Kidney (tissue), 14 donors: ENCODE data around the gene KCNH2. TPM values are rescaled to one million over a fixed set of nuclear protein-coding genes. Genes with fewer than 3 reads are reported as not detected.

Source experiments
- DNase-seq, 5 donors: peaks; one replicate each; pipeline ENCODE4 v3.0.0-alpha.2; 2013 to 2020
- FAIRE-seq: peaks from 2 replicates; lab custom pipeline; 2012; peaks lifted over from hg19 to GRCh38; lab: Jason Lieb, UNC
- H3K27ac ChIP-seq, 2 donors: one replicate each; pipeline ENCODE4 v1.7.0; 2013; ENCODE audit warnings: low read depth in 2 of 2, low read length in 2 of 2, inconsistent platforms in 1 of 2
- H3K27me3 ChIP-seq: one replicate; pipeline ENCODE4 v1.7.1; 2013; ENCODE audit warnings: low read length, inconsistent platforms; ENCODE audit not compliant: control insufficient read depth, insufficient read depth
- H3K36me3 ChIP-seq, 3 donors: one replicate each; pipeline versions ENCODE4 v1.7.0 to v1.7.1; 2013; ENCODE audit warnings: low read length in 3 of 3, control low read depth in 1 of 3, inconsistent platforms in 1 of 3; ENCODE audit not compliant: insufficient read depth in 3 of 3, control insufficient read depth in 2 of 3
- H3K4me1 ChIP-seq, 3 donors: one replicate each; pipeline versions ENCODE4 v1.7.0 to v1.7.1; 2013; ENCODE audit warnings: low read length in 3 of 3, inconsistent platforms in 1 of 3, low read depth in 1 of 3; ENCODE audit not compliant: control insufficient read depth in 2 of 3, insufficient read depth in 2 of 3
- H3K4me3 ChIP-seq, 3 donors: one replicate each; pipeline versions ENCODE4 v1.7.0 to v1.8.1; 2013; ENCODE audit warnings: low read length in 3 of 3, control low read depth in 1 of 3, inconsistent platforms in 1 of 3
- H3K9ac ChIP-seq, 3 donors: one replicate each; pipeline versions ENCODE4 v1.7.0 to v1.7.1; 2013; ENCODE audit warnings: low read length in 3 of 3, control low read depth in 1 of 3, inconsistent platforms in 1 of 3
- H3K9me3 ChIP-seq, 3 donors: one replicate each; pipeline versions ENCODE4 v1.7.0 to v1.7.1; 2013; ENCODE audit warnings: low read length in 3 of 3, control low read depth in 1 of 3, inconsistent platforms in 1 of 3; ENCODE audit not compliant: control insufficient read depth in 2 of 3, insufficient read depth in 1 of 3
- CTCF ChIP-seq: IDR thresholded peaks from 3 replicates; pipeline ENCODE4 v1.5.1; 2012; ENCODE audit warnings: mild to moderate bottlenecking, moderate library complexity, borderline replicate concordance; ENCODE audit not compliant: insufficient read depth; ENCODE audit errors: extremely low read depth
- intact Hi-C: fragments of 100-400 bp; cut with DNase I; formaldehyde crosslinking; loops from one replicate; pipeline ENCODE4 v1.11.1; 2022
- polyA plus RNA-seq: library from polyadenylated mRNA; stranded (reverse); fragments of 350-450 nt; fragmentation: Illumina TruSeq; extraction: RNeasy Lipid Tissue Mini Kit (QIAGEN cat#74804); gene quantifications from one replicate; pipeline ENCODE4 v1.2.3, GENCODE V29; 2014; ENCODE audit warnings: low read depth, low replicate concordance; ENCODE audit not compliant: insufficient read depth
- total RNA-seq: library from RNA; stranded (reverse); fragmentation: NEBNext Ultra II Directional; extraction: Animal tissue kit (Norgen Biotek cat#: 25700); gene quantifications from one replicate; pipeline ENCODE4 v1.2.1, GENCODE V29; 2021
- donor health status: control.
- donor health status: control.
- donor health status: control.
- donor health status: control.
- donor health status: control.
- donor health status: DM: yes; HTN: yes; CAD: no.
- donor health status: Normal renal cell carcinoma (clear cell type).

KCNH2 gene
- total and polyA plus RNA-seq, 2 donors from 2014 or later: 1.3 to 1.5 TPM

GRCh38 chr7:150943453-150943814, 34.7 kb downstream of the KCNH2 start:
- H3K36me3 ChIP-seq: no peaks in the 10 kb centered on the region
- FAIRE-seq (no peak), DNase-seq (peak in 1 of 5 donors; percentile 16)
- H3K27ac ChIP-seq: no peak overlapping the region
- H3K4me3 ChIP-seq: no peak overlapping the region
- H3K27me3 ChIP-seq: no peaks in the 10 kb centered on the region
- no peaks in the 10 kb centered on the region for H3K4me1 ChIP-seq
- TF ChIP-seq CTCF: no peak
- H3K9ac ChIP-seq: no peak overlapping the region
- intact Hi-C loops: no loop called here
- no peaks in the 10 kb centered on the region for H3K9me3 ChIP-seq

GRCh38 chr7:150942591-150943452, 35.3 kb downstream of the KCNH2 start:
- Histone ChIP-seq H3K36me3 (no peaks in the 10 kb centered on the region), H3K9me3 (no peaks in the 10 kb centered on the region), H3K27me3 (no peaks in the 10 kb centered on the region), H3K4me1 (no peaks in the 10 kb centered on the region), H3K9ac (no peak overlapping the region), H3K27ac (no peak overlapping the region), H3K4me3 (no peak overlapping the region)
- FAIRE-seq (no peak), DNase-seq (peak in 2 of 5 donors; percentile 51 to 54)
- no peak for TF ChIP-seq CTCF
- intact Hi-C loops: no loop called here

- H3K36me3 ChIP-seq: no peaks in the 10 kb centered on the region
- intact Hi-C loops: no loop called here
- no peak overlapping the region for H3K4me3 ChIP-seq
- no peak overlapping the region for H3K27ac ChIP-seq
- no peaks in the 10 kb centered on the region for H3K27me3 ChIP-seq
- FAIRE-seq (no peak), DNase-seq (peak in 4 of 5 donors; percentile 29 to 83 (median 51))
- no peaks in the 10 kb centered on the region for H3K9me3 ChIP-seq
- H3K4me1 ChIP-seq: no peaks in the 10 kb centered on the region
- no peak for TF ChIP-seq CTCF
- H3K9ac ChIP-seq: no peak overlapping the region
These were observed 36.0 kb downstream of the KCNH2 start for GRCh38 chr7:150942001-150942590.
